HEK293 (cell line): ENCODE measurements around the gene HOXA4.

Source experiments
- CTCF ChIA-PET: fragments of 350-600 bp; formaldehyde crosslinking; extraction: SDS; loops from one replicate; lab custom pipeline; 2021; ENCODE audit warnings: antibody characterized with exemption; lab: Yijun Ruan, JAX
- POLR2A ChIA-PET: fragments of 300-600 bp; formaldehyde crosslinking; extraction: SDS; loops from one replicate; lab custom pipeline; 2020; ENCODE audit warnings: antibody characterized with exemption, inconsistent platforms; lab: Yijun Ruan, JAX
- H3K27ac ChIP-seq: fragments of 200-500 bp; sonication (Bioruptor generic); 2 replicates; pipeline ENCODE4 v1.5.1; 2014; ENCODE audit warnings: low read depth, low read length, control low read depth, inconsistent platforms; ENCODE audit errors: extremely low read depth
- H3K36me3 ChIP-seq, 2 experiments: fragments of 200-500 bp in 1 of 2; sonication (Bioruptor generic) in 1 of 2; 1 replicate in 1 of 2; 2 replicates in 1 of 2; pipeline ENCODE4 v1.5.1; 2014 to 2017; ENCODE audit warnings: inconsistent platforms in 2 of 2, low read length in 2 of 2; ENCODE audit not compliant: control insufficient read depth in 2 of 2, insufficient read depth in 1 of 2
- H3K4me1 ChIP-seq: fragments of 200-500 bp; sonication (Bioruptor generic); 2 replicates; pipeline ENCODE4 v1.5.1; 2014; ENCODE audit warnings: mild to moderate bottlenecking, low read length, inconsistent platforms; ENCODE audit not compliant: control insufficient read depth, insufficient read depth
- H3K4me3 ChIP-seq: 2 replicates; pipeline ENCODE4 v1.5.1; 2011; ENCODE audit warnings: low read depth, mild to moderate bottlenecking, control low read depth, low read length, moderate library complexity
- H3K9me3 ChIP-seq: fragments of 200-500 bp; sonication (Bioruptor generic); 2 replicates; pipeline ENCODE4 v1.5.1; 2014; ENCODE audit warnings: low read depth, low read length, inconsistent platforms; ENCODE audit not compliant: control insufficient read depth, insufficient read depth
- KLF1 ChIP-seq: fragments of 450-650 bp; formaldehyde crosslinking; IDR thresholded peaks from 2 replicates; pipeline ENCODE4 v1.5.1; 2016; ENCODE audit warnings: missing biosample characterization, missing genetic modification characterization
- KLF7 ChIP-seq: fragments of 450-650 bp; formaldehyde crosslinking; IDR thresholded peaks from 2 replicates; pipeline ENCODE4 v1.5.1; 2016; ENCODE audit warnings: missing biosample characterization, missing genetic modification characterization, borderline replicate concordance
- REPIN1 ChIP-seq: fragments of 450-650 bp; formaldehyde crosslinking; IDR thresholded peaks from 2 replicates; pipeline ENCODE4 v1.5.1; 2017; ENCODE audit warnings: missing biosample characterization, missing genetic modification characterization, low read depth
- SCRT1 ChIP-seq: fragments of 450-650 bp; formaldehyde crosslinking; IDR thresholded peaks from 2 replicates; pipeline ENCODE4 v1.5.1; 2016; ENCODE audit warnings: missing biosample characterization, missing genetic modification characterization, borderline replicate concordance
- SP3 ChIP-seq: fragments of 450-650 bp; formaldehyde crosslinking; IDR thresholded peaks from 2 replicates; pipeline ENCODE4 v1.5.1; 2016; ENCODE audit warnings: missing biosample characterization, missing genetic modification characterization
- ZBTB17 ChIP-seq: fragments of 450-650 bp; formaldehyde crosslinking; IDR thresholded peaks from 2 replicates; pipeline ENCODE4 v1.5.1; 2016; ENCODE audit warnings: missing biosample characterization, missing genetic modification characterization
- ZIC2 ChIP-seq: fragments of 450-650 bp; formaldehyde crosslinking; IDR thresholded peaks from 2 replicates; pipeline ENCODE4 v1.5.1; 2016; ENCODE audit warnings: missing biosample characterization, missing genetic modification characterization
- ZNF2 ChIP-seq: fragments of 450-650 bp; formaldehyde crosslinking; IDR thresholded peaks from 2 replicates; pipeline ENCODE4 v1.5.1; 2016; ENCODE audit warnings: missing biosample characterization, missing genetic modification characterization
- ZNF311 ChIP-seq: fragments of 450-650 bp; formaldehyde crosslinking; IDR thresholded peaks from 2 replicates; pipeline ENCODE4 v1.5.1; 2017; ENCODE audit warnings: missing biosample characterization, missing genetic modification characterization, borderline replicate concordance
- ZNF341 ChIP-seq: fragments of 450-650 bp; formaldehyde crosslinking; IDR thresholded peaks from 2 replicates; pipeline ENCODE4; 2016; ENCODE audit warnings: low read depth, missing biosample characterization, missing genetic modification characterization
- ZNF416 ChIP-seq: fragments of 450-650 bp; formaldehyde crosslinking; IDR thresholded peaks from 2 replicates; pipeline ENCODE4 v1.5.1; 2016; ENCODE audit warnings: missing biosample characterization, missing genetic modification characterization
- ZNF530 ChIP-seq: fragments of 450-650 bp; formaldehyde crosslinking; IDR thresholded peaks from 2 replicates; pipeline ENCODE4 v1.5.1; 2016; ENCODE audit warnings: low read depth, missing biosample characterization, missing genetic modification characterization
- ZNF549 ChIP-seq: fragments of 450-650 bp; IDR thresholded peaks from 2 replicates; pipeline ENCODE4 v1.5.1; 2018; ENCODE audit warnings: missing biosample characterization, missing genetic modification characterization, mild to moderate bottlenecking, inconsistent platforms, moderate library complexity
- ZNF664 ChIP-seq: fragments of 450-650 bp; formaldehyde crosslinking; IDR thresholded peaks from 2 replicates; pipeline ENCODE4 v1.5.1; 2016; ENCODE audit warnings: missing biosample characterization, missing genetic modification characterization
- ZXDB ChIP-seq: fragments of 450-650 bp; formaldehyde crosslinking; IDR thresholded peaks from 2 replicates; pipeline ENCODE4 v1.5.1; 2016; ENCODE audit warnings: missing biosample characterization, missing genetic modification characterization
- TF ChIP-seq, protein P1 (sequence below): fragments of 450-650 bp; formaldehyde crosslinking; IDR thresholded peaks from 2 replicates; pipeline ENCODE4 v1.5.1; 2016; ENCODE audit warnings: missing biosample characterization, missing genetic modification characterization
- TF ChIP-seq, protein P2 (sequence below): fragments of 450-650 bp; formaldehyde crosslinking; IDR thresholded peaks from 2 replicates; pipeline ENCODE4 v1.5.1; 2017; ENCODE audit warnings: missing biosample characterization, missing genetic modification characterization
- TF ChIP-seq, protein P3 (sequence below): fragments of 450-650 bp; formaldehyde crosslinking; IDR thresholded peaks from 2 replicates; pipeline ENCODE4 v1.5.1; 2016; ENCODE audit warnings: missing biosample characterization, missing genetic modification characterization
- TF ChIP-seq, protein P4 (sequence below): fragments of 450-650 bp; formaldehyde crosslinking; conservative IDR thresholded peaks from 2 replicates; pipeline ENCODE4 v1.5.1; 2016; ENCODE audit warnings: low read depth, missing biosample characterization, missing genetic modification characterization
- TF ChIP-seq, protein P5 (sequence below): fragments of 450-650 bp; formaldehyde crosslinking; IDR thresholded peaks from 2 replicates; pipeline ENCODE4 v1.5.1; 2016; ENCODE audit warnings: missing biosample characterization, missing genetic modification characterization
- TF ChIP-seq, protein P6 (sequence below): fragments of 450-650 bp; formaldehyde crosslinking; IDR thresholded peaks from 2 replicates; pipeline ENCODE4 v1.5.1; 2016; ENCODE audit warnings: missing biosample characterization, missing genetic modification characterization
- TF ChIP-seq, protein P7 (sequence below): fragments of 450-650 bp; formaldehyde crosslinking; IDR thresholded peaks from 2 replicates; pipeline ENCODE4 v1.5.1; 2016; ENCODE audit warnings: missing biosample characterization, missing genetic modification characterization

The HOXA4 gene

DNA sequence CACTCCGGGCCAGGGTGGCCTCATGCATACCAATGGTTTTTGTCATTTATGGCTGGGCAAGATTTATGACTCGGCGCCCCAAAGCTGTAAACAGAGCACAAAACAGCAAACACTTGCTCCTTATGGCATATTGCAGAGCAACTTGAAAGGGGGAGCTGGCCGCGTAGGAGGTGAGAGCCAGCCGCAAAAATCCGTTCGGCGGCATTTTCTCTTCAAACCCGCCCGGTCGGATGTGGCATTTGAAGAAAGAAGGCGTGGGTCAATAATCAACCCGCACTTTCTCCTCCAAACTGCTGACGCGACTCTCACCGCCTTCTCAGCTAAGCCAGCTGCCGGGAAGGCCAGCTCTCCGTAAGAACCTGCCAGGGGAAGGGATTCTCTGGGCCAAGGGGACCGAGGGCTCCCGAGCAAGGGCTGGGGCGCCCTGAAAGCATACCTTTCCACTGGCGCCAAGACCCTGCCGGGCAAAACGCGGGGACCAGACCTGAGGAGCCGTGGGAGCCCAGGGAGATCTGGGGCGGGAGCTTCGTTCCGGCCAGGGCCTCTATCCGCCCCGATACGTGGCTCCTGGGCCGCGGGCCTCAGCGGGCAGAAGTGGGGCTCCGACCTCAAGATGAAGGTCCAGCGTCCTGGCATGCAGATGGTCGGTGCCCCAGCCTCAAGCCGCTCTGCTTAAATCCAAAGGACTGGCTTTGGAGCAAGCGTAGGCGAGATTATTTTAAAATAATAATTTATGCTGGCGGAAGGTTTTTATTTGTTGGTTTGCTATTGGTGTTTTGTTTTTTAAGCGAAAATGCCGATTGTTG, 15.1 kb downstream of the HOXA4 start:
- no peaks in the 10 kb centered on the region for H3K9me3 ChIP-seq
- H3K4me1 ChIP-seq: peaks cover 27% of the 10 kb centered on the region
- ChIA-PET POLR2A (interaction anchor here (0.7 to 3.6 kb wide), 13 partner anchors 13 to 424 kb away, joined by 3 to 32 read pairs (median 3); partner anchors contain the start of genes HOXA1, HOXA3, HOXA4 and HOXA5), CTCF (interaction anchor here (0.6 to 2.6 kb wide), 10 partner anchors 13 to 260 kb away, joined by 3 to 14 read pairs (median 4); partner anchors contain the start of gene HOXA5)
- peak overlapping the region; percentile 99 for H3K27ac ChIP-seq
- H3K36me3 ChIP-seq: peaks cover 0 to 16% of the 10 kb centered on the region in 2 experiments; a peak in 1 of 3 replicates
- peak overlapping the region; percentile 70 for H3K4me3 ChIP-seq
- TF ChIP-seq, protein P1, sequence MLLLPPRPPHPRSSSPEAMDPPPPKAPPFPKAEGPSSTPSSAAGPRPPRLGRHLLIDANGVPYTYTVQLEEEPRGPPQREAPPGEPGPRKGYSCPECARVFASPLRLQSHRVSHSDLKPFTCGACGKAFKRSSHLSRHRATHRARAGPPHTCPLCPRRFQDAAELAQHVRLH (tag by site-specific recombination): peak; percentile 72; the same call in 1 of the 2 replicates
- TF ChIP-seq ZBTB17 (tag by site-specific recombination): peak; percentile 42; the same call in 1 of the 2 replicates
- TF ChIP-seq ZXDB: peak; percentile 83
- TF ChIP-seq, protein P2, sequence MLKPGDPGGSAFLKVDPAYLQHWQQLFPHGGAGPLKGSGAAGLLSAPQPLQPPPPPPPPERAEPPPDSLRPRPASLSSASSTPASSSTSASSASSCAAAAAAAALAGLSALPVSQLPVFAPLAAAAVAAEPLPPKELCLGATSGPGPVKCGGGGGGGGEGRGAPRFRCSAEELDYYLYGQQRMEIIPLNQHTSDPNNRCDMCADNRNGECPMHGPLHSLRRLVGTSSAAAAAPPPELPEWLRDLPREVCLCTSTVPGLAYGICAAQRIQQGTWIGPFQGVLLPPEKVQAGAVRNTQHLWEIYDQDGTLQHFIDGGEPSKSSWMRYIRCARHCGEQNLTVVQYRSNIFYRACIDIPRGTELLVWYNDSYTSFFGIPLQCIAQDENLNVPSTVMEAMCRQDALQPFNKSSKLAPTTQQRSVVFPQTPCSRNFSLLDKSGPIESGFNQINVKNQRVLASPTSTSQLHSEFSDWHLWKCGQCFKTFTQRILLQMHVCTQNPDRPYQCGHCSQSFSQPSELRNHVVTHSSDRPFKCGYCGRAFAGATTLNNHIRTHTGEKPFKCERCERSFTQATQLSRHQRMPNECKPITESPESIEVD: peak; percentile 97
- TF ChIP-seq, protein P3, sequence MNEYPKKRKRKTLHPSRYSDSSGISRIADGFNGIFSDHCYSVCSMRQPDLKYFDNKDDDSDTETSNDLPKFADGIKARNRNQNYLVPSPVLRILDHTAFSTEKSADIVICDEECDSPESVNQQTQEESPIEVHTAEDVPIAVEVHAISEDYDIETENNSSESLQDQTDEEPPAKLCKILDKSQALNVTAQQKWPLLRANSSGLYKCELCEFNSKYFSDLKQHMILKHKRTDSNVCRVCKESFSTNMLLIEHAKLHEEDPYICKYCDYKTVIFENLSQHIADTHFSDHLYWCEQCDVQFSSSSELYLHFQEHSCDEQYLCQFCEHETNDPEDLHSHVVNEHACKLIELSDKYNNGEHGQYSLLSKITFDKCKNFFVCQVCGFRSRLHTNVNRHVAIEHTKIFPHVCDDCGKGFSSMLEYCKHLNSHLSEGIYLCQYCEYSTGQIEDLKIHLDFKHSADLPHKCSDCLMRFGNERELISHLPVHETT (tag by site-specific recombination): 0 out of 2 replicates have a peak, but pooled peaks have one; percentile 36
- no peak for TF ChIP-seq ZNF416
- peak; percentile 46; the same call in 1 of the 2 replicates for TF ChIP-seq KLF1 (tag by site-specific recombination)
- TF ChIP-seq, protein P4, sequence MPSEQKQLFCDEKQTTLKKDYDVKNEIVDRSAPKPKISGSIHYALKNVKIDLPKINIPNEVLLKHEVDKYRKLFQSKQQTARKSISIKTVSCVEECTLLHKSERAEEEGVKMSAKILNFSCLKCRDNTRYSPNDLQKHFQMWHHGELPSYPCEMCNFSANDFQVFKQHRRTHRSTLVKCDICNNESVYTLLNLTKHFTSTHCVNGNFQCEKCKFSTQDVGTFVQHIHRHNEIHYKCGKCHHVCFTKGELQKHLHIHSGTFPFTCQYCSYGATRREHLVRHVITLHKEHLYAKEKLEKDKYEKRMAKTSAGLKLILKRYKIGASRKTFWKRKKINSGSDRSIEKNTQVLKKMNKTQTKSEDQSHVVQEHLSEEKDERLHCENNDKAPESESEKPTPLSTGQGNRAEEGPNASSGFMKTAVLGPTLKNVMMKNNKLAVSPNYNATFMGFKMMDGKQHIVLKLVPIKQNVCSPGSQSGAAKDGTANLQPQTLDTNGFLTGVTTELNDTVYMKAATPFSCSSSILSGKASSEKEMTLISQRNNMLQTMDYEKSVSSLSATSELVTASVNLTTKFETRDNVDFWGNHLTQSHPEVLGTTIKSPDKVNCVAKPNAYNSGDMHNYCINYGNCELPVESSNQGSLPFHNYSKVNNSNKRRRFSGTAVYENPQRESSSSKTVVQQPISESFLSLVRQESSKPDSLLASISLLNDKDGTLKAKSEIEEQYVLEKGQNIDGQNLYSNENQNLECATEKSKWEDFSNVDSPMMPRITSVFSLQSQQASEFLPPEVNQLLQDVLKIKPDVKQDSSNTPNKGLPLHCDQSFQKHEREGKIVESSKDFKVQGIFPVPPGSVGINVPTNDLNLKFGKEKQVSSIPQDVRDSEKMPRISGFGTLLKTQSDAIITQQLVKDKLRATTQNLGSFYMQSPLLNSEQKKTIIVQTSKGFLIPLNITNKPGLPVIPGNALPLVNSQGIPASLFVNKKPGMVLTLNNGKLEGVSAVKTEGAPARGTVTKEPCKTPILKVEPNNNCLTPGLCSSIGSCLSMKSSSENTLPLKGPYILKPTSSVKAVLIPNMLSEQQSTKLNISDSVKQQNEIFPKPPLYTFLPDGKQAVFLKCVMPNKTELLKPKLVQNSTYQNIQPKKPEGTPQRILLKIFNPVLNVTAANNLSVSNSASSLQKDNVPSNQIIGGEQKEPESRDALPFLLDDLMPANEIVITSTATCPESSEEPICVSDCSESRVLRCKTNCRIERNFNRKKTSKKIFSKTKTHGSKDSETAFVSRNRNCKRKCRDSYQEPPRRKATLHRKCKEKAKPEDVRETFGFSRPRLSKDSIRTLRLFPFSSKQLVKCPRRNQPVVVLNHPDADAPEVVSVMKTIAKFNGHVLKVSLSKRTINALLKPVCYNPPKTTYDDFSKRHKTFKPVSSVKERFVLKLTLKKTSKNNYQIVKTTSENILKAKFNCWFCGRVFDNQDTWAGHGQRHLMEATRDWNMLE (tag by site-specific recombination): no peak
- TF ChIP-seq ZNF530 (tag by site-specific recombination): no peak
- TF ChIP-seq, protein P5, sequence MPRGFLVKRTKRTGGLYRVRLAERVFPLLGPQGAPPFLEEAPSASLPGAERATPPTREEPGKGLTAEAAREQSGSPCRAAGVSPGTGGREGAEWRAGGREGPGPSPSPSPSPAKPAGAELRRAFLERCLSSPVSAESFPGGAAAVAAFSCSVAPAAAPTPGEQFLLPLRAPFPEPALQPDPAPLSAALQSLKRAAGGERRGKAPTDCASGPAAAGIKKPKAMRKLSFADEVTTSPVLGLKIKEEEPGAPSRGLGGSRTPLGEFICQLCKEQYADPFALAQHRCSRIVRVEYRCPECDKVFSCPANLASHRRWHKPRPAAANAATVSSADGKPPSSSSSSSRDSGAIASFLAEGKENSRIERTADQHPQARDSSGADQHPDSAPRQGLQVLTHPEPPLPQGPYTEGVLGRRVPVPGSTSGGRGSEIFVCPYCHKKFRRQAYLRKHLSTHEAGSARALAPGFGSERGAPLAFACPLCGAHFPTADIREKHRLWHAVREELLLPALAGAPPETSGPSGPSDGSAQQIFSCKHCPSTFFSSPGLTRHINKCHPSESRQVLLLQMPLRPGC (tag by site-specific recombination): peak; percentile 89
- TF ChIP-seq SP3: no peak; the same call in 1 of the 2 replicates
- no peak for TF ChIP-seq SCRT1 (tag by site-specific recombination)
- TF ChIP-seq, protein P6, sequence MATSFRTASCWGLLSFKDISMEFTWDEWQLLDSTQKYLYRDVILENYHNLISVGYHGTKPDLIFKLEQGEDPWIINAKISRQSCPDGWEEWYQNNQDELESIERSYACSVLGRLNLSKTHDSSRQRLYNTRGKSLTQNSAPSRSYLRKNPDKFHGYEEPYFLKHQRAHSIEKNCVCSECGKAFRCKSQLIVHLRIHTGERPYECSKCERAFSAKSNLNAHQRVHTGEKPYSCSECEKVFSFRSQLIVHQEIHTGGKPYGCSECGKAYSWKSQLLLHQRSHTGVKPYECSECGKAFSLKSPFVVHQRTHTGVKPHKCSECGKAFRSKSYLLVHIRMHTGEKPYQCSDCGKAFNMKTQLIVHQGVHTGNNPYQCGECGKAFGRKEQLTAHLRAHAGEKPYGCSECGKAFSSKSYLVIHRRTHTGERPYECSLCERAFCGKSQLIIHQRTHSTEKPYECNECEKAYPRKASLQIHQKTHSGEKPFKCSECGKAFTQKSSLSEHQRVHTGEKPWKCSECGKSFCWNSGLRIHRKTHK (tag by site-specific recombination): no peak
- peak; percentile 33; the same call in 1 of the 2 replicates for TF ChIP-seq ZIC2
- TF ChIP-seq ZNF549 (tag by site-specific recombination): no peak
- TF ChIP-seq, protein P7, sequence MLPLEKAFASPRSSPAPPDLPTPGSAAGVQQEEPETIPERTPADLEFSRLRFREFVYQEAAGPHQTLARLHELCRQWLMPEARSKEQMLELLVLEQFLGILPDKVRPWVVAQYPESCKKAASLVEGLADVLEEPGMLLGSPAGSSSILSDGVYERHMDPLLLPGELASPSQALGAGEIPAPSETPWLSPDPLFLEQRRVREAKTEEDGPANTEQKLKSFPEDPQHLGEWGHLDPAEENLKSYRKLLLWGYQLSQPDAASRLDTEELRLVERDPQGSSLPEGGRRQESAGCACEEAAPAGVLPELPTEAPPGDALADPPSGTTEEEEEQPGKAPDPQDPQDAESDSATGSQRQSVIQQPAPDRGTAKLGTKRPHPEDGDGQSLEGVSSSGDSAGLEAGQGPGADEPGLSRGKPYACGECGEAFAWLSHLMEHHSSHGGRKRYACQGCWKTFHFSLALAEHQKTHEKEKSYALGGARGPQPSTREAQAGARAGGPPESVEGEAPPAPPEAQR (tag by site-specific recombination): no peak
- TF ChIP-seq KLF7: peak; percentile 51; the same call in 1 of the 2 replicates
- no peak for TF ChIP-seq REPIN1 (tag by site-specific recombination)
- no peak for TF ChIP-seq ZNF311 (tag by site-specific recombination)
- TF ChIP-seq ZNF341: peak; percentile 35; the same call in 1 of the 2 replicates
- peak; percentile 72 for TF ChIP-seq ZNF2 (tag by site-specific recombination)
- TF ChIP-seq ZNF664: no peak; the same call in 1 of the 2 replicates
